Trophoblast cell (in vitro differentiated cells and primary cell): ENCODE measurements around the gene TESMIN.

ENCODE experiments used
- DNase-seq, 2 donors: peaks; one replicate each; pipeline ENCODE4 v3.0.0-alpha.2; 2016
- H2AFZ ChIP-seq: 2 replicates; pipeline ENCODE4 v1.6.1; 2013; ENCODE audit warnings: low read length, moderate library complexity, mild to moderate bottlenecking; ENCODE audit not compliant: insufficient read depth, poor library complexity
- H2AK5ac ChIP-seq: 2 replicates; pipeline ENCODE4 v1.6.1; 2013; ENCODE audit warnings: mild to moderate bottlenecking, low read length
- H2BK120ac ChIP-seq: 2 replicates; pipeline ENCODE4 v1.6.1; 2013; ENCODE audit warnings: low read length, mild to moderate bottlenecking, moderate library complexity; ENCODE audit not compliant: insufficient read depth, poor library complexity
- H2BK12ac ChIP-seq: 2 replicates; pipeline ENCODE4 v1.6.1; 2013; ENCODE audit warnings: mild to moderate bottlenecking, low read length, moderate library complexity
- H2BK5ac ChIP-seq: 2 replicates; pipeline ENCODE4 v1.6.1; 2013; ENCODE audit warnings: low read length, low read depth, moderate library complexity, mild to moderate bottlenecking; ENCODE audit not compliant: poor library complexity
- H3K14ac ChIP-seq: 2 replicates; pipeline ENCODE4 v1.6.1; 2013; ENCODE audit warnings: mild to moderate bottlenecking, low read length
- H3K18ac ChIP-seq: 2 replicates; pipeline ENCODE4 v1.6.1; 2013; ENCODE audit warnings: mild to moderate bottlenecking, low read length
- H3K23ac ChIP-seq: 2 replicates; pipeline ENCODE4 v1.6.1; 2013; ENCODE audit warnings: low read length
- H3K27ac ChIP-seq: 2 replicates; pipeline ENCODE4 v1.5.1; 2013; ENCODE audit warnings: low read depth, mild to moderate bottlenecking, inconsistent platforms, low read length, moderate library complexity
- H3K27me3 ChIP-seq: 2 replicates; pipeline ENCODE4 v1.6.1; 2013; ENCODE audit warnings: inconsistent platforms, mild to moderate bottlenecking, low read length, moderate library complexity; ENCODE audit not compliant: insufficient read depth
- H3K36me3 ChIP-seq, 2 experiments: 1 replicate in 1 of 2; 2 replicates in 1 of 2; pipeline ENCODE4 v1.6.1; 2013; ENCODE audit warnings: low read length in 2 of 2, mild to moderate bottlenecking in 2 of 2, moderate library complexity in 1 of 2; ENCODE audit not compliant: insufficient read depth in 2 of 2, control insufficient read depth in 1 of 2
- H3K4ac ChIP-seq: 2 replicates; pipeline ENCODE4 v1.6.1; 2013; ENCODE audit warnings: low read depth, mild to moderate bottlenecking, low read length, moderate library complexity
- H3K4me1 ChIP-seq, 2 experiments: 1 replicate in 1 of 2; 2 replicates in 1 of 2; pipeline ENCODE4 v1.6.1; 2013; ENCODE audit warnings: low read length in 2 of 2, mild to moderate bottlenecking in 2 of 2, moderate library complexity in 1 of 2; ENCODE audit not compliant: insufficient read depth in 2 of 2, control insufficient read depth in 1 of 2
- H3K4me2 ChIP-seq: 2 replicates; pipeline ENCODE4 v1.6.1; 2013; ENCODE audit warnings: inconsistent platforms, mild to moderate bottlenecking, low read length, moderate library complexity
- H3K4me3 ChIP-seq: 2 replicates; pipeline ENCODE4 v1.5.1; 2013; ENCODE audit warnings: mild to moderate bottlenecking, low read depth, low read length, inconsistent platforms
- H3K79me1 ChIP-seq: one replicate; pipeline ENCODE4 v1.6.1; 2013; ENCODE audit warnings: low read length
- H3K79me2 ChIP-seq: 2 replicates; pipeline ENCODE4 v1.6.1; 2013; ENCODE audit warnings: low read length, mild to moderate bottlenecking; ENCODE audit not compliant: control insufficient read depth, insufficient read depth, poor library complexity
- H3K9ac ChIP-seq: 2 replicates; pipeline ENCODE4 v1.6.1; 2013; ENCODE audit warnings: mild to moderate bottlenecking, low read length
- H3K9me3 ChIP-seq: 2 replicates; pipeline ENCODE4 v1.6.1; 2013; ENCODE audit warnings: low read depth, mild to moderate bottlenecking, control low read depth, inconsistent platforms, low read length; ENCODE audit not compliant: insufficient read depth
- H4K12ac ChIP-seq: 2 replicates; pipeline ENCODE4 v1.6.1; 2013; ENCODE audit warnings: low read depth, mild to moderate bottlenecking, low read length, moderate library complexity
- H4K8ac ChIP-seq: 2 replicates; pipeline ENCODE4 v1.6.1; 2013; ENCODE audit warnings: low read depth, mild to moderate bottlenecking, low read length, moderate library complexity
- H4K91ac ChIP-seq: one replicate; pipeline ENCODE4 v1.6.1; 2013; ENCODE audit warnings: low read depth, mild to moderate bottlenecking, low read length, moderate library complexity
- WGBS: extraction: QIAGEN DNeasy Blood & Tissue Kit; methylation state at CpG from one replicate; pipeline ENCODE4 v1.1.7; 2013; ENCODE audit warnings: missing lambda C conversion rate; ENCODE audit not compliant: insufficient read length, insufficient coverage; ENCODE audit errors: extremely low coverage; 5-methylcytosine and 5-hydroxymethylcytosine counted together

The TESMIN gene

DNA sequence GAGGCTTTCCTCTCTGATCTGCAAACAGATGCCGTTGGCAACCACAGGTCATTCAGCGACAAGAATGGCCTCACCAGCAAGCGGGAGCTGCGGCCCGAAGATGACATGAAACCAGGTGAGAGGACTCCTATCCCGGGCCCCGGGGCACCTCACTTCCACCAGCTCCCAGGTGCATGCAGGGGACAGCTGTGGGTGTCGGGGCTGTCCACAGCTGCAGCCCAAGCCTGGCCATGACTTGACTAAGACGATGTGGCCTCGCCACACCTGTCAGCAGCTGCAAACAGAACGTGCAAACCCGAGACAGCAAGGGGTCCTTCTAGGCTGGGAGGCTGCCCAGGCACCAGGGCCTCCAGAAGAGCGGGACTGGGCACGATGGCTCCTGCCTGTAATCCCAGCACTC, 63.3 kb downstream of the TESMIN start:
- H3K9ac ChIP-seq: no peak overlapping the region
- H3K9me3 ChIP-seq: peaks cover 4% of the 10 kb centered on the region
- no peak overlapping the region for H3K4me3 ChIP-seq
- H4K8ac ChIP-seq: no peak overlapping the region
- H3K23ac ChIP-seq: no peak overlapping the region
- no peak overlapping the region for H4K91ac ChIP-seq
- H2AFZ ChIP-seq: no peak overlapping the region
- no peak overlapping the region for H2BK120ac ChIP-seq
- no peak overlapping the region for H3K4ac ChIP-seq
- peaks cover 7 to 8% of the 10 kb centered on the region in 2 experiments for H3K4me1 ChIP-seq
- H3K18ac ChIP-seq: no peak overlapping the region
- H3K79me1 ChIP-seq: no peaks in the 10 kb centered on the region
- WGBS: no CpG with 5 or more reads among the region's 14 CpGs
- H3K27me3 ChIP-seq: peaks cover 33% of the 10 kb centered on the region
- H3K79me2 ChIP-seq: no peaks in the 10 kb centered on the region
- H2BK5ac ChIP-seq: no peak overlapping the region
- H2BK12ac ChIP-seq: no peak overlapping the region
- no peak overlapping the region for H4K12ac ChIP-seq
- H2AK5ac ChIP-seq: no peak overlapping the region
- no peaks in the 10 kb centered on the region for H3K36me3 ChIP-seq
- no peak overlapping the region for H3K27ac ChIP-seq
- no peak overlapping the region for H3K4me2 ChIP-seq
- no peak for DNase-seq
- no peak overlapping the region for H3K14ac ChIP-seq

- Histone ChIP-seq H3K79me1 (no peaks in the 10 kb centered on the region), H3K79me2 (no peaks in the 10 kb centered on the region), H4K8ac (no peak overlapping the region), H3K36me3 (no peaks in the 10 kb centered on the region), H3K4me1 (peaks cover 7 to 8% of the 10 kb centered on the region in 2 experiments), H2AFZ (no peak overlapping the region), H3K9me3 (peaks cover 5% of the 10 kb centered on the region), H3K4ac (no peak overlapping the region), H2BK5ac (no peak overlapping the region), H3K4me2 (no peak overlapping the region), H3K27me3 (peaks cover 38% of the 10 kb centered on the region), H2BK120ac (no peak overlapping the region), H4K12ac (no peak overlapping the region), H3K9ac (no peak overlapping the region), H4K91ac (no peak overlapping the region), H3K18ac (no peak overlapping the region), H3K23ac (no peak overlapping the region), H3K4me3 (no peak overlapping the region), H2BK12ac (no peak overlapping the region), H2AK5ac (no peak overlapping the region), H3K27ac (no peak overlapping the region), H3K14ac (no peak overlapping the region)
- no CpG with 5 or more reads among the region's 9 CpGs for WGBS
- no peak for DNase-seq
Observed at GRCh38 chr11:68687311-68687710, 64.0 kb downstream of the TESMIN start.

DNA sequence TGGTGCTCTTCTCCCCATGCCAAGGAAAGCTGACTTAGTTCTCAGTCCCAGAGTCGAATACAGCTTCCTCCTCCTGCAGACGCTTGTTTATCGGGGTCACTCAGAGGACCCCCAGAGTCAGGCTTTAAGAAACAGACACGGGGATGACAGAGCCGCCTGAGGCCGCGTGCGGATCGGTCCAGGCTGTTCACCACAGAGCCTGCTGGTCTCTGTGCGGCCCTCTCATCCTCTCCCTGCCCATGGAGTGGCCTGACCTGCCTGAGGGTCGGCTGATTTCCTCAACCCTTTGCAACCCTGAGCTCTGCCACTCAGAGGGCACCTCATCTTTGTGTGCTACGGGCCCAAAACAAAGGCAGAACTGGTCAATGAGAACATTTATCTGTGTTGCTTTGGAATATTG, 64.8 kb downstream of the TESMIN start:
- no peak overlapping the region for H2BK12ac ChIP-seq
- peaks cover 5% of the 10 kb centered on the region for H3K9me3 ChIP-seq
- H2AK5ac ChIP-seq: no peak overlapping the region
- DNase-seq: no peak
- no peak overlapping the region for H3K14ac ChIP-seq
- H3K27me3 ChIP-seq: peaks cover 38% of the 10 kb centered on the region
- H4K91ac ChIP-seq: no peak overlapping the region
- no CpG with 5 or more reads among the region's 12 CpGs for WGBS
- no peak overlapping the region for H3K23ac ChIP-seq
- H3K79me1 ChIP-seq: no peaks in the 10 kb centered on the region
- no peak overlapping the region for H4K8ac ChIP-seq
- no peak overlapping the region for H3K4ac ChIP-seq
- H3K79me2 ChIP-seq: no peaks in the 10 kb centered on the region
- no peak overlapping the region for H2BK5ac ChIP-seq
- no peak overlapping the region for H3K9ac ChIP-seq
- H4K12ac ChIP-seq: no peak overlapping the region
- no peak overlapping the region for H3K18ac ChIP-seq
- no peaks in the 10 kb centered on the region for H3K36me3 ChIP-seq
- no peak overlapping the region for H3K4me2 ChIP-seq
- no peak overlapping the region for H2AFZ ChIP-seq
- no peak overlapping the region for H3K4me3 ChIP-seq
- peaks cover 7 to 8% of the 10 kb centered on the region in 2 experiments for H3K4me1 ChIP-seq
- no peak overlapping the region for H2BK120ac ChIP-seq
- H3K27ac ChIP-seq: no peak overlapping the region

DNA sequence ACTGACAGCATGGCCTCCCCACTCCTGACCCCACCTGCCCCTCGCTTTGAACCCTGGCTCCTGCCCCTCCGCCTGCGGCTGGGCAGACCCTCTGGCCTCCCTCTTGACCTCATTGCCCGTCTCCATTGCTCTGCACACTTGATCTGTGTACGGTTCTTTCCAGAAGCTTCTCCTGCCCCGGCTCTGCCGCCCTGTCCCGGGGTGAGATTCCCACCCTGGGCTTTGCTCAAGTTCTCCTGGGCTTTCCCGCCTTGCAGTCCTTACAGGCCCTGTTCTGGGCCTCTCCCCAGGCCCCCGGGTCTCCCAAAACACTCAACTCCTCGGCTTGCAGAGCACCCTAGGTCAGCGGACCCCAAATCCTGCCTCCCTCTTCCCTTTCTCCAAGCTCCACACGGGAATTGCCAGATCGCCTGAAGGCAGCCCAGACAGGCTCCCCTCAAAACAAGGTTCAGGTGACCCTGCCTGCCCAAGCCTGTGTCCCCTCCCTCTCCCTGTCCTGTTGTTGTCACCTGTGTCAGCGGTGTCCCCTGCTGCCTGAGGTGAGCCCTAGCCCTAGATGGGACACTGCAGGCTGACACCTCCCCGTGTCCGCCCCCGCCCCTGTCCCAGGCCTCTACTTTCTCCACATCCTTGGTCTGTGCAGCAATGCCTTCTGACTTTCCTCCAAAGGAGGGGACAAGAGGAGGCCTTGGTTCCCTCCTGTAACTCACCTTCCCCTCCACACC, 65.5 kb downstream of the TESMIN start:
- no peak overlapping the region for H2AK5ac ChIP-seq
- H3K9me3 ChIP-seq: peaks cover 5% of the 10 kb centered on the region
- no peak overlapping the region for H3K14ac ChIP-seq
- no peak overlapping the region for H2BK12ac ChIP-seq
- DNase-seq: no peak
- no peaks in the 10 kb centered on the region for H3K79me1 ChIP-seq
- peaks cover 7 to 8% of the 10 kb centered on the region in 2 experiments for H3K4me1 ChIP-seq
- H3K36me3 ChIP-seq: no peaks in the 10 kb centered on the region
- H2BK120ac ChIP-seq: no peak overlapping the region
- H3K4ac ChIP-seq: no peak overlapping the region
- no peak overlapping the region for H3K23ac ChIP-seq
- H2AFZ ChIP-seq: no peak overlapping the region
- no peak overlapping the region for H4K12ac ChIP-seq
- no peak overlapping the region for H3K4me3 ChIP-seq
- peaks cover 38% of the 10 kb centered on the region for H3K27me3 ChIP-seq
- WGBS: no CpG with 5 or more reads among the region's 18 CpGs
- no peak overlapping the region for H3K18ac ChIP-seq
- H3K4me2 ChIP-seq: no peak overlapping the region
- no peak overlapping the region for H3K9ac ChIP-seq
- H3K27ac ChIP-seq: no peak overlapping the region
- no peaks in the 10 kb centered on the region for H3K79me2 ChIP-seq
- H4K91ac ChIP-seq: no peak overlapping the region
- no peak overlapping the region for H2BK5ac ChIP-seq
- no peak overlapping the region for H4K8ac ChIP-seq
